Stimulated activated CD4-positive, alpha-beta T cell treated with anti-CD3 and anti-CD28 coated beads, Interleukin-2, amount 100 ng/mL, for 24 hours (primary cell): Measurements from ENCODE around the gene SLX4IP.

Source experiments
- DNase-seq, 2 donors: peaks; one replicate each; pipeline ENCODE4 v3.0.0-alpha.2; 2020

The SLX4IP gene

GRCh38 chr20:10554285-10554684, 119.2 kb downstream of the SLX4IP start:
- no peak for DNase-seq

DNA sequence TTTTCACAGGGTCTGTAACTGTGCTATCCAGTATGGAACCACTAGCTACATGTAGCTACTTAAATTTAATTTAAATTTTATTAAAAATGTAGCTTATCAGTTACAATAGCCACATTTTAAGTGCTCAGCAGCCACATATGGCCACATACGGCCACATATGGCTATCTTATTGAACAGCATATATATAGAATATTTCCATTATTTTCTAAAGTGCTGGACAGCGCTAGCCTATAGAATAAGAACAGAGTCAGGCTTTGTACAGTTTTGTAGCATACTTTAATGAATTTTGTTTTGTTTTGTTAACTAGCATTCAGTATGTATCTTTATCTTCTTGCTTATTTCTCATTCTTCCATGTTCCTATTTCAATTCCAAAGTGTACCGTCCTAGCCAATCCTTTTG, 120.3 kb downstream of the SLX4IP start:
- no peak for DNase-seq

DNA sequence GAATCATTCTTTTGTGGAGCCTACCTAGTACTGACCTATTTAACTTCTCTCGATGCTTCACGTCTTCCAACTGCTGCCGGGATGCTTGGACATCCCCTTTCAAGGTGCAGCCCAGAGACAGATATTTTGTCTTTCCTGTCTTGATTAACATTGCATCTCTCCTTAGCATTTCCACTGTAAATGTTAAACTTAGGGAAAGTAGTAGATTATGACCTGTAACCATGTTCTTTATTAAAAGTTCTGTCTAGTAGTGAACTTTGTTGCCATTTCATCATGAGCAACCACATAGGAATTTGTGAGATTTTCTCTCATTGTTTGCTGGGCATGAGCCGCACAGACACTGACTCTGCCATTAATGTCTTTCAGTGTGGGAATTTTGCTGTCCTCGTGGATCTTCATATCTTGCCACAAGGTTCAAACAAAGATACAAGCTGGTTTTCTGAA, 120.8 kb downstream of the SLX4IP start:
- DNase-seq, result no peak

- no peak for DNase-seq
Observed at GRCh38 chr20:10556519-10557083, 121.5 kb downstream of the SLX4IP start.

DNA sequence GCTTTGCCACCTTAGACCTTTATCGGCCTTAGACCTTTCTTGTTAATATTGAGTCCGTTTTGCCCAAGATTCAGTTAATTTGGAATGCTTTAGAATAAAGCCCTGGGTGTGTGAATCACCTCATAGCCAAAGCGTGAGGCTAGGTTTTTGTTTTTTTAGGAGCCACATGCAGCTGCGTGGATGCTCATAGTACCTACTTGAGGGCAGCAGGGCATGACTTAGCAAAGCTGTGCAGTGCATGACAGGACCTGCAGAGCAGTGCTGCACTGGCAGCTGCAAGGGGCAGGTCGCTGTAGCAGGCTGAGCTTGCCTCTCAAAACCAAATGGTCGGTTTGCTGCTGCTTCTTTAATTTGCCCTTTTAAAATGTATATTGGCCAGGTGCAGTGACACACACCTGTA, 122.6 kb downstream of the SLX4IP start:
- no peak for DNase-seq

- peak; percentile 22 to 25 for DNase-seq
Observed at GRCh38 chr20:10558635-10559187, 123.6 kb downstream of the SLX4IP start.

- no peak for DNase-seq
Observed at GRCh38 chr20:10559266-10559665, 124.2 kb downstream of the SLX4IP start.

DNA sequence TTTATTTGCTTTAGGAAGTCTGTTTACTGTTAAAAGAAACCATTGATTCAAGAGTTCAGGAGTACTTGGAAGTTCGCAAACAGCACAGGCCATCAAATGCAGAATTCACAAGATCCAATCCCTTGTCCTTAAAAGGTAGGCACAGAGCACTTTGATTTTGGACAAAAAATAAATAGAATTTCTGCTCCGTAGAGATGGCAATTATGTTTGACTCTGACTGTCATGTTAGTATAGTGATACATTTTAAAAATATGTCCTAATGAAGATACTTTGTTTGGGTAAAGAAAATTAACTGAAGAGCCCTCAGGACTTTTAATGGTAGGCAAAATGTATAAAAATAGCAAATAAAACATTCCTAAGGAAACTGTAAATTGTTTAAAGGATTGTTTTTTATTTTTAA, 125.6 kb downstream of the SLX4IP start:
- DNase-seq, result no peak

DNA sequence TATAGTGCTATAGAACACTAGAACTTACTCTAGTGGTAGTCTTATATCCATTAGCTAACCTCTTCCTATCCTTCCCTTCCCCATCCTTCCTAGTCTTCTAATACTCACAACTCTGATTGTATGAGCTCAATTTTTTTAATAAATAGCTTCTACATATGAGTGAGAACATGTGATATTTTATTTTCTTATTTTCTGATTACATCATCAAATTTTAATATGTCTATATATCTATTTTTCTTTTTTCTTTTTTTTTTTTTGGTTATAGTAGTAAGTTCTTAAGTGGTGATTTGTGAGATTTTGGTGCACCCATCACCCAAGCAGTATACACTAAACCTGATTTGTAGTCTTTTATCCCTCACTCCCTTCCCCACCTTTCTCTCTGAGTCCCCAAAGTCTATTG, 126.2 kb downstream of the SLX4IP start:
- no peak for DNase-seq

DNA sequence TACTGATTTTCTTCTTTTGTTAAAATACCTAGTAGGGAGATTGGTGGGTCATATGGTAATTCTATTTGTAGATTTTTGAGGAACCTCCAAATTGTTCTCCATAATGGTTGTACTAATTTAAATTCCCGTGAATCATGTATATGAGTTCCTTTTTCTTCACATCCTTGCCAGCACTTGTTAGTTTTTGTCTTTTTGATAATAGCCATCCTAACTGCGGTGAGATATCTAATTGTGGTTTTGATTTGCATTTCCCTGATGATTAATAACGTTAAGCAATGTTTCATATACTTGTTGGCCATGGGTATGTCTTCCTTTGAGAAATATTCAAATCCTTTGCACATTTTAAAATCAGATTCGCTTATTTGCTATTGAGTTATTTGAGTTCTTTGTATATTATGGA, 127.8 kb downstream of the SLX4IP start:
- DNase-seq, result no peak

GRCh38 chr20:10563935-10564492, 128.9 kb downstream of the SLX4IP start:
- no peak for DNase-seq

DNA sequence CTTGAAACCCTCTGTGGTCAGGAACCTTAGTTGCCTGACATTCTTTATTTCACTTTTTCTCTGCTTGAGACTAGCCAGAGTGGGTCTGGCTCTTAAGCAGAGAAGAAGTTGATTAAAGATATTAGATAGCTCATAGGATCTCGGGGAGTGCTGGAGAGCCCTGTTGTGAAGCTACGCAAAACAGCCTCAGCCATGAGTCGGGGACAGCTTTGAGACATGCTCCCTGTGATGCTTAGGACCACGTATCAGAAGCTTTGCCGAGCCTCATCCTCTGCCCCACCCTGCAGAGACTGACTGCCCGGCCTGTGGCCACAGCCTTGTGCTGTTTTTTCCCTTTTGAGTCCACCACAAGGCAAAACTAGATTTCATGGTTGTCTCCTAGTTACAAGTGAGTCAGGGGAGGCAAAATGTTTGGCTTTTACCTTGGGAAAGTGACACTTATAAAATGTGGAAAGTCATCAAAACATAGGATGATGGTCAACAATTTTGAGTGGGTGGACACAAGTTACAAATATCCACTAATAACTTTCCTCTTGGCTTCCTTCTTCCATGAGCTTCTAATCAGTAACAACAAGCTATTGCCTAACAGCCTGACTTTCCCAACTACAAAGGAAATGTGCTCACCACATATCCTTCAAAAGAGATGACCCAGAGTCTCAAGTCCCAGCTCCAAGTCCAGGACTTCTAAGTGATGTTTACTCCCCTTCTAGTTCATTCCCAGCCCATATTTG, 130.3 kb downstream of the SLX4IP start:
- no peak for DNase-seq

GRCh38 chr20:10565922-10566897, 131.1 kb downstream of the SLX4IP start:
- no peak for DNase-seq

- no peak for DNase-seq
Observed at GRCh38 chr20:10568032-10568431, 132.9 kb downstream of the SLX4IP start.

- DNase-seq, result no peak
Observed at GRCh38 chr20:10571313-10571815, 136.3 kb downstream of the SLX4IP start.

- DNase-seq, result no peak
Observed at GRCh38 chr20:10572853-10573252, 137.7 kb downstream of the SLX4IP start.

GRCh38 chr20:10573273-10573950, 138.3 kb downstream of the SLX4IP start:
- DNase-seq, result no peak

DNA sequence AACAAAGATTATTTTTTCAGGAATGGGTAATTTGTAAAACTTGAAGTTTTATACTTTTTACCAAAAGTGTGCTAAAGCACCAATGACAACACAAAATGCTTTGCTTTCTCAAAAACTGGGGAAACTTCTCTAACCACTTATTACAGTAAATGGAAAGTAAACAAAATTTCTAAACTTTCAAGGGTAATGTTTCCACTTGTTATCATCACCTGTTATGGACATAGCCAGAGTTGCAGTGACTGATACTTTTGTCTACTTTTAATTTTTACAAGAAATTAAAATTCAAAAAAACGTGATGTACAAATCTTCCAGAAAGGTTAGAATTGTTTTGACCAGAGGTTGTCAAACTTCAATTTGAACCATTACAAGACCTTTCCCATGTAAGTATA, 138.8 kb downstream of the SLX4IP start:
- no peak for DNase-seq

GRCh38 chr20:10576411-10577090, 141.4 kb downstream of the SLX4IP start:
- no peak for DNase-seq

DNA sequence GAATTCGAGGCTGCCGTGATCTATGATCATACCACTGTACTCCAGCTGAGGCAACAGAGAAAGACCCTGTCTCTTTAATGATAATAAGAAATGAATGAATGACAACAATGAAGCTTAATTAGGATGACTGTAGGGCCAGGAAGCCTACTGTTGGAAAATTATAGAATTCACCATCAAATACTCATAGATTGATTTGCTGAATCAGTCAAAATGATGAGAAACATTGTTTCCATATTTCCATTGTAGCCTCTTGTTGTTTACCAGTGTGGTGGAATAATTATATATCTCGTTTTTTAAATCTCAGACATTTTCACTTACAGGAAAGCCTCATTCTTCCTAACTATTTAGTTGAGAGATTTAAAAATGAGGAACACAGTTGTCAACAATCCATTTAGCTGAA, 142.5 kb downstream of the SLX4IP start:
- no peak for DNase-seq

- no peak for DNase-seq
Observed at GRCh38 chr20:10578607-10579006, 143.5 kb downstream of the SLX4IP start.

- no peak for DNase-seq
Observed at GRCh38 chr20:10579942-10580341, 144.8 kb downstream of the SLX4IP start.
